Astrocyte (in vitro differentiated cells and primary cell): ENCODE results near the gene NR3C1. TPM values are rescaled to one million over a fixed set of nuclear protein-coding genes. Genes with fewer than 3 reads are reported as not detected.
"Not testable (repeated sequence)": the region's sequence is repeated elsewhere in the genome, so short reads cannot be mapped to it uniquely, and the experiment has no call there.

Source experiments
- DNase-seq: peaks from one replicate; pipeline ENCODE4 v3.0.0-alpha.2; 2010; ENCODE audit warnings: low read depth
- FAIRE-seq: peaks from 2 replicates; lab custom pipeline; 2011; peaks lifted over from hg19 to GRCh38; lab: Jason Lieb, UNC
- H2AFZ ChIP-seq: 2 replicates; pipeline ENCODE4 v1.6.0; 2012; ENCODE audit warnings: low read depth, low read length, inconsistent platforms
- H3K27ac ChIP-seq: 2 replicates; pipeline ENCODE4 v1.5.1; 2011; ENCODE audit warnings: low read depth, low read length, inconsistent platforms
- H3K27me3 ChIP-seq: 2 replicates; pipeline ENCODE4 v1.6.0; 2011; ENCODE audit warnings: low read length, inconsistent platforms; ENCODE audit not compliant: insufficient read depth
- H3K36me3 ChIP-seq: 2 replicates; pipeline ENCODE4 v1.5.1; 2011; ENCODE audit warnings: low read length, inconsistent platforms; ENCODE audit not compliant: insufficient read depth
- H3K4me1 ChIP-seq: 2 replicates; pipeline ENCODE4 v1.5.1; 2011; ENCODE audit warnings: low read length, inconsistent platforms; ENCODE audit not compliant: insufficient read depth
- H3K4me2 ChIP-seq: 2 replicates; pipeline ENCODE4 v1.6.0; 2012; ENCODE audit warnings: low read length, inconsistent platforms
- H3K4me3 ChIP-seq: 2 replicates; pipeline ENCODE4 v1.5.1; 2011; ENCODE audit warnings: low read depth, mild to moderate bottlenecking, low read length, inconsistent platforms; ENCODE audit not compliant: insufficient read depth
- H3K79me2 ChIP-seq: 2 replicates; pipeline ENCODE4 v1.6.0; 2012; ENCODE audit warnings: mild to moderate bottlenecking, low read length, inconsistent platforms; ENCODE audit not compliant: insufficient read depth
- H3K9ac ChIP-seq: 2 replicates; pipeline ENCODE4 v1.6.0; 2012; ENCODE audit warnings: mild to moderate bottlenecking, low read length, inconsistent platforms
- H3K9me3 ChIP-seq: 2 replicates; pipeline ENCODE4 v1.5.1; 2012; ENCODE audit warnings: low read depth, mild to moderate bottlenecking, low read length, inconsistent platforms; ENCODE audit not compliant: insufficient read depth
- H4K20me1 ChIP-seq: 2 replicates; pipeline ENCODE4 v1.6.0; 2012; ENCODE audit warnings: low read length, inconsistent platforms; ENCODE audit not compliant: insufficient read depth
- H3K27ac Mint-ChIP-seq: one replicate; pipeline ENCODE4 v1.8.0; 2021; ENCODE audit warnings: mild to moderate bottlenecking, mixed read lengths; ENCODE audit not compliant: unreplicated experiment
- H3K27me3 Mint-ChIP-seq: one replicate; pipeline ENCODE4 v1.8.0; 2021; ENCODE audit warnings: low read depth, mixed read lengths; ENCODE audit not compliant: unreplicated experiment
- H3K36me3 Mint-ChIP-seq: one replicate; pipeline ENCODE4 v1.8.0; 2021; ENCODE audit warnings: low read depth, mixed read lengths; ENCODE audit not compliant: unreplicated experiment
- H3K4me1 Mint-ChIP-seq: one replicate; pipeline ENCODE4 v1.8.0; 2021; ENCODE audit warnings: low read depth, mixed read lengths; ENCODE audit not compliant: unreplicated experiment
- H3K4me3 Mint-ChIP-seq: one replicate; pipeline ENCODE4 v1.8.0; 2021; ENCODE audit warnings: mild to moderate bottlenecking, moderate library complexity, mixed read lengths; ENCODE audit not compliant: unreplicated experiment
- H3K9me3 Mint-ChIP-seq: one replicate; pipeline ENCODE4 v1.8.0; 2021; ENCODE audit warnings: mild to moderate bottlenecking, mixed read lengths; ENCODE audit not compliant: unreplicated experiment
- EZH2 ChIP-seq: IDR thresholded peaks from 2 replicates; pipeline ENCODE4 v1.6.1; 2012; ENCODE audit warnings: mild to moderate bottlenecking, low read length, inconsistent platforms; ENCODE audit not compliant: insufficient read depth
- total RNA-seq: library from RNA; stranded (reverse); gene quantifications from 2 replicates; pipeline ENCODE4 v1.2.1, GENCODE V29; 2021
- TF ChIP-seq, protein P1 (sequence below): IDR thresholded peaks from 2 replicates; pipeline ENCODE4 v1.5.1; 2011; ENCODE audit warnings: low read depth, mild to moderate bottlenecking, inconsistent platforms, low read length, moderate library complexity; ENCODE audit not compliant: insufficient read depth

NR3C1 gene
- total RNA-seq, 1 donor from 2014 or later = 35.4 TPM

- peaks cover 7% of the 10 kb centered on the region for H3K36me3 Mint-ChIP-seq
- Histone ChIP-seq H3K36me3 (no peaks in the 10 kb centered on the region), H2AFZ (no peak overlapping the region), H3K27ac (no peak overlapping the region), H3K4me1 (peaks cover 4% of the 10 kb centered on the region), H3K79me2 (peaks cover 77% of the 10 kb centered on the region), H3K27me3 (no peaks in the 10 kb centered on the region), H3K9ac (no peak overlapping the region), H3K4me2 (no peak overlapping the region), H4K20me1 (peaks cover 19% of the 10 kb centered on the region), H3K4me3 (no peak overlapping the region), H3K9me3 (no peaks in the 10 kb centered on the region)
- peaks cover 15% of the 10 kb centered on the region for H3K4me1 Mint-ChIP-seq
- no peaks in the 10 kb centered on the region for H3K27me3 Mint-ChIP-seq
- DNase-seq (no peak), FAIRE-seq (no peak)
- H3K9me3 Mint-ChIP-seq = no peaks in the 10 kb centered on the region
- no peak overlapping the region for H3K27ac Mint-ChIP-seq
- no peak for TF ChIP-seq EZH2
- H3K4me3 Mint-ChIP-seq = no peak overlapping the region
Measured at GRCh38 chr5:143337946-143338345, 65.5 kb downstream of the NR3C1 start.

DNA sequence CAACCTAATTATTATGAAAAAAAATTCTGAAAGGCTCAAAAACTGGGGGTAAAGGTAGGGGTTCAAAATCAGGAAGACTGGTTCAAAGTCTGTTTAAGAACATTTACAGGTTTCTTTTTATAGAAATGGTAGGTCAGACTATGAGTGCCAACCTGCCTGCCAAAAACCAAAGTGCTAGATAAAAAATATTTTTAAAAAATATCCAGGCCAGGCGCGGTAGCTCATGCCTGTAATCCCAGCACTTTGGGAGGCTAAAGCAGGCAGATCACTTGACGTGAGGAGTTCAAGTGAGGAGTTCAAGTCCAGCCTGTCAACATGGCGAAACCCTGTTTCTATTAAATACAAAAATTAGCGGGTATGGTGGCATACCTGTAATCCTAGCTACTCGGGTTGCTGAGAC lies 67.0 kb downstream of the NR3C1 start:
- no peaks in the 10 kb centered on the region for H3K9me3 ChIP-seq
- no peak overlapping the region for H3K9ac ChIP-seq
- H3K4me3 ChIP-seq = no peak overlapping the region
- H3K27ac ChIP-seq = no peak overlapping the region
- peaks cover 68% of the 10 kb centered on the region for H3K79me2 ChIP-seq
- no peak for DNase-seq
- H3K27me3 Mint-ChIP-seq = no peaks in the 10 kb centered on the region
- H3K27ac Mint-ChIP-seq = no peak overlapping the region
- H4K20me1 ChIP-seq = peaks cover 13% of the 10 kb centered on the region
- TF ChIP-seq, protein P1, sequence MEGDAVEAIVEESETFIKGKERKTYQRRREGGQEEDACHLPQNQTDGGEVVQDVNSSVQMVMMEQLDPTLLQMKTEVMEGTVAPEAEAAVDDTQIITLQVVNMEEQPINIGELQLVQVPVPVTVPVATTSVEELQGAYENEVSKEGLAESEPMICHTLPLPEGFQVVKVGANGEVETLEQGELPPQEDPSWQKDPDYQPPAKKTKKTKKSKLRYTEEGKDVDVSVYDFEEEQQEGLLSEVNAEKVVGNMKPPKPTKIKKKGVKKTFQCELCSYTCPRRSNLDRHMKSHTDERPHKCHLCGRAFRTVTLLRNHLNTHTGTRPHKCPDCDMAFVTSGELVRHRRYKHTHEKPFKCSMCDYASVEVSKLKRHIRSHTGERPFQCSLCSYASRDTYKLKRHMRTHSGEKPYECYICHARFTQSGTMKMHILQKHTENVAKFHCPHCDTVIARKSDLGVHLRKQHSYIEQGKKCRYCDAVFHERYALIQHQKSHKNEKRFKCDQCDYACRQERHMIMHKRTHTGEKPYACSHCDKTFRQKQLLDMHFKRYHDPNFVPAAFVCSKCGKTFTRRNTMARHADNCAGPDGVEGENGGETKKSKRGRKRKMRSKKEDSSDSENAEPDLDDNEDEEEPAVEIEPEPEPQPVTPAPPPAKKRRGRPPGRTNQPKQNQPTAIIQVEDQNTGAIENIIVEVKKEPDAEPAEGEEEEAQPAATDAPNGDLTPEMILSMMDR = no peak
- no peak for TF ChIP-seq EZH2
- peaks cover 7% of the 10 kb centered on the region for H3K36me3 Mint-ChIP-seq
- no peaks in the 10 kb centered on the region for H3K4me1 ChIP-seq
- no peak overlapping the region for H3K4me3 Mint-ChIP-seq
- no peaks in the 10 kb centered on the region for H3K27me3 ChIP-seq
- no peak overlapping the region for H2AFZ ChIP-seq
- peaks cover 11% of the 10 kb centered on the region for H3K4me1 Mint-ChIP-seq
- no peaks in the 10 kb centered on the region for H3K36me3 ChIP-seq
- H3K4me2 ChIP-seq = no peak overlapping the region
- no peak for FAIRE-seq
- no peaks in the 10 kb centered on the region for H3K9me3 Mint-ChIP-seq

GRCh38 chr5:143334903-143335302 lies 68.6 kb downstream of the NR3C1 start:
- H3K4me1 ChIP-seq = no peaks in the 10 kb centered on the region
- Mint-ChIP-seq H3K9me3 (no peaks in the 10 kb centered on the region), H3K4me1 (peaks cover 5% of the 10 kb centered on the region), H3K36me3 (peaks cover 7% of the 10 kb centered on the region), H3K27me3 (no peaks in the 10 kb centered on the region), H3K4me3 (no peak overlapping the region), H3K27ac (no peak overlapping the region)
- no peak for DNase-seq
- H3K9me3 ChIP-seq = no peaks in the 10 kb centered on the region
- H3K79me2 ChIP-seq = peaks cover 70% of the 10 kb centered on the region
- H2AFZ ChIP-seq = no peak overlapping the region
- H3K27ac ChIP-seq = no peak overlapping the region
- H3K27me3 ChIP-seq = no peaks in the 10 kb centered on the region
- TF ChIP-seq, protein P1 = no peak
- TF ChIP-seq EZH2 = no peak
- H3K4me2 ChIP-seq = no peak overlapping the region
- no peak overlapping the region for H3K4me3 ChIP-seq
- no peak overlapping the region for H3K9ac ChIP-seq
- H3K36me3 ChIP-seq = no peaks in the 10 kb centered on the region
- H4K20me1 ChIP-seq = peaks cover 20% of the 10 kb centered on the region
- FAIRE-seq = no peak

DNA sequence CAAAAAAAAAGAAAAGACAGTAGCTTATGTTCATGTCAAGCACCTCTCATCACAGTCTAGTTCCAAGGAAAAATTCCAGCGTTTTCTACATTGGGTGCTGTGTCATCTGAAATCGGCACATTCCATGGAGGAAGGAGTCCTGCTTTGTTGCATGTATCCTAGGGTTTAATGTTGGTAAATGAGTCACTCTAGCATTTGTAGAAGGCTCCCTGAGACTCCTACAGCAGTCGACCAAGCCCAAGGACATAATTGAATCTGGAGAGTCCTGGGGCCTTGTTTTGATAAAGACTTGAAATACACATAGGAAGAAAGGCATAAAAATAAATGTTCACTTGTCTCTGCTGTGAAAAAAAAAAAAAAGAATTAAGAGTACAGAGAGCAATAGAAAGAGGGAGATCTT lies 69.1 kb downstream of the NR3C1 start:
- not testable (repeated sequence) for H3K4me1 Mint-ChIP-seq, H3K27ac ChIP-seq, H3K27me3 Mint-ChIP-seq, H3K9me3 ChIP-seq, DNase-seq, H3K4me1 ChIP-seq, H3K9me3 Mint-ChIP-seq, H3K36me3 ChIP-seq, H3K36me3 Mint-ChIP-seq, H2AFZ ChIP-seq, FAIRE-seq, H3K27me3 ChIP-seq, H3K4me3 Mint-ChIP-seq, H3K4me3 ChIP-seq, H3K9ac ChIP-seq, H3K4me2 ChIP-seq
- Histone ChIP-seq H4K20me1 (peaks cover 20% of the 10 kb centered on the region), H3K79me2 (peaks cover 70% of the 10 kb centered on the region)
- H3K27ac Mint-ChIP-seq = peak overlapping the region; percentile 58
